ENCODE data around the gene ACO1. TPM values are rescaled to one million over a fixed set of nuclear protein-coding genes. Genes with fewer than 3 reads are reported as not detected.

Gene ACO1
- total RNA-seq, 1 donor from 2014 or later = 28.4 TPM

GRCh38 chr9:32419921-32420320 lies 35.5 kb downstream of the ACO1 start:
- DNase-seq (ENCODE audit: low read depth in 2 of 2) = peak in 1 of 2 donors; percentile 45

GRCh38 chr9:32422237-32422806 lies 37.9 kb downstream of the ACO1 start:
- DNase-seq (ENCODE audit: low read depth in 2 of 2) = no peak

GRCh38 chr9:32423371-32423770 lies 38.9 kb downstream of the ACO1 start:
- peak in 1 of 2 donors; percentile 84 for DNase-seq (ENCODE audit: low read depth in 2 of 2)

GRCh38 chr9:32424616-32425015 lies 40.2 kb downstream of the ACO1 start:
- peak in 1 of 2 donors; percentile 68 for DNase-seq (ENCODE audit: low read depth in 2 of 2)

GRCh38 chr9:32426278-32426939 lies 42.0 kb downstream of the ACO1 start:
- DNase-seq (ENCODE audit: low read depth in 2 of 2) = peak in 1 of 2 donors; percentile 18

- no peak for DNase-seq (ENCODE audit: low read depth in 2 of 2)
Measured at GRCh38 chr9:32427111-32427873, 42.8 kb downstream of the ACO1 start.

- peak in 1 of 2 donors; percentile 72 for DNase-seq (ENCODE audit: low read depth in 2 of 2)
Measured at GRCh38 chr9:32430720-32431119, 46.3 kb downstream of the ACO1 start.

GRCh38 chr9:32431196-32431595 lies 46.8 kb downstream of the ACO1 start:
- peak in 1 of 2 donors; percentile 52 for DNase-seq (ENCODE audit: low read depth in 2 of 2)

GRCh38 chr9:32431940-32432555 lies 47.6 kb downstream of the ACO1 start:
- DNase-seq (ENCODE audit: low read depth in 2 of 2) = peak; percentile 61 to 69

GRCh38 chr9:32434892-32435291 lies 50.4 kb downstream of the ACO1 start:
- no peak for DNase-seq (ENCODE audit: low read depth in 2 of 2)

GRCh38 chr9:32441678-32442077 lies 57.2 kb downstream of the ACO1 start:
- no peak for DNase-seq (ENCODE audit: low read depth in 2 of 2)

GRCh38 chr9:32442433-32442832 lies 58.0 kb downstream of the ACO1 start:
- no peak for DNase-seq (ENCODE audit: low read depth in 2 of 2)

GRCh38 chr9:32449969-32450368 lies 65.5 kb downstream of the ACO1 start:
- no peak for DNase-seq (ENCODE audit: low read depth in 2 of 2)

GRCh38 chr9:32454280-32454679 lies 69.8 kb downstream of the ACO1 start:
- DNase-seq (ENCODE audit: low read depth in 2 of 2) = no peak

GRCh38 chr9:32455738-32456137 lies 71.3 kb downstream of the ACO1 start:
- DNase-seq (ENCODE audit: low read depth in 2 of 2) = no peak

GRCh38 chr9:32456564-32456963 lies 72.1 kb downstream of the ACO1 start:
- peak in 1 of 2 donors; percentile 67 for DNase-seq (ENCODE audit: low read depth in 2 of 2)

GRCh38 chr9:32463500-32464293 lies 79.3 kb downstream of the ACO1 start:
- DNase-seq (ENCODE audit: low read depth in 2 of 2) = no peak

GRCh38 chr9:32468740-32469139 lies 84.3 kb downstream of the ACO1 start:
- DNase-seq (ENCODE audit: low read depth in 2 of 2) = no peak

- no peak for DNase-seq (ENCODE audit: low read depth in 2 of 2)
Measured at GRCh38 chr9:32472344-32472743, 87.9 kb downstream of the ACO1 start.

- no peak for DNase-seq (ENCODE audit: low read depth in 2 of 2)
Measured at GRCh38 chr9:32483343-32483742, 98.9 kb downstream of the ACO1 start.

- DNase-seq (ENCODE audit: low read depth in 2 of 2) = peak in 1 of 2 donors; percentile 28
Measured at GRCh38 chr9:32486839-32487562, 102.6 kb downstream of the ACO1 start.
